ENCODE measurements around the gene WRNIP1. TPM values are rescaled to one million over a fixed set of nuclear protein-coding genes. Genes with fewer than 3 reads are reported as not detected.

The WRNIP1 gene
- total and polyA plus RNA-seq, 9 of the 15 experiments (the other 6 are each of a cell fraction or from before 2014, with no cell fraction given): 13.2 to 63.6 (median 48.6) TPM

- no peak for TF ChIP-seq CEBPB (tag; IDR thresholded peaks at IDR 0.05)
These were observed 9.8 kb downstream of the WRNIP1 start (continued) for GRCh38 chr6:2775003-2775402.

GRCh38 chr6:2777249-2777648 is 12.1 kb downstream of the WRNIP1 start:
- 85% methylated on average over 3 of the region's 3 CpGs for WGBS (ENCODE audit: insufficient coverage, low coverage, missing lambda C conversion rate)
- no TSS peak for BruUV-seq (replicated peaks)

More at GRCh38 chr6:2777249-2777648, 12.1 kb downstream of the WRNIP1 start:
- Histone ChIP-seq H3K79me2 (ENCODE audit: control insufficient read depth, insufficient read depth, low read length) (peaks cover 78% of the 10 kb centered on the region), H3K4me3 (no peak overlapping the region), H3K9me1 (ENCODE audit: control insufficient read depth, insufficient read depth, low read length) (no peaks in the 10 kb centered on the region), H3K9ac (ENCODE audit: insufficient read depth in 1 of 2, low read depth in 2 of 2, low read length in 2 of 2) (no peak overlapping the region), H2AFZ (ENCODE audit: low read depth, low read length) (no peak overlapping the region), H4K20me1 (replicated peaks; ENCODE audit: control insufficient read depth, insufficient read depth, low read length) (0 out of 2 replicates have a peak, but pooled peaks cover 10% of the 10 kb centered on the region), H3K4me2 (ENCODE audit: insufficient read depth, low read length) (no peak overlapping the region), H3K9me3 (replicated peaks; ENCODE audit: control insufficient read depth, insufficient read depth, low read depth, low read length) (no peaks in the 10 kb centered on the region), H3K27ac (ENCODE audit: extremely low read depth, low read depth, low read length) (no peak overlapping the region), H3K27me3 (ENCODE audit: control insufficient read depth in 2 of 2, insufficient read depth in 2 of 2, low read length in 2 of 2) (no peaks in the 10 kb centered on the region), H3K4me1 (replicated peaks in 1 of 2; ENCODE audit: control insufficient read depth in 2 of 2, insufficient read depth in 2 of 2, low read length in 2 of 2) (peaks cover 0 to 2% of the 10 kb centered on the region in 2 experiments; a peak in 1 of 5 replicates), H3K36me3 (ENCODE audit: control insufficient read depth, insufficient read depth, low read length) (peaks cover 97% of the 10 kb centered on the region)
- intact Hi-C loops (cut with micrococcal nuclease): no loop called here
- DNase-seq (ENCODE audit: extremely low read depth in 1 of 4, low spot score in 3 of 4) (no peak), FAIRE-seq (no peak), ATAC-seq (no peak)
- ChIA-PET CTCF (ENCODE audit: low intra/inter-chr PET ratio) (no interaction called here), POLR2A (interaction anchor here (0.9 to 2.1 kb wide), 3 partner anchors 9 to 51 kb away, joined by 3 to 16 read pairs (median 4); no protein-coding TSS in a partner anchor)
- TF ChIP-seq ZNF165 (CRISPR knock-in tag; IDR thresholded peaks at IDR 0.05; ENCODE audit: borderline replicate concordance) (no peak), C11orf30 (IDR thresholded peaks at IDR 0.05; ENCODE audit: low read depth) (no peak), CTCF (IDR thresholded peaks at IDR 0.05 in 2 of 3, conservative IDR thresholded peaks at IDR 0.05 in 1 of 3; ENCODE audit: insufficient read depth in 2 of 3, low read depth in 1 of 3, low read length in 3 of 3) (no peak), NFATC3 (IDR thresholded peaks at IDR 0.05) (no peak), TCF3 (CRISPR knock-in tag; IDR thresholded peaks at IDR 0.05) (no peak), POLR3A (IDR thresholded peaks at IDR 0.05; ENCODE audit: borderline replicate concordance, extremely low read depth, insufficient read depth, insufficient read length) (no peak), ARHGAP35 (IDR thresholded peaks at IDR 0.05; ENCODE audit: partially characterized antibody) (no peak), MYC (IDR thresholded peaks at IDR 0.05; ENCODE audit: low read depth, low read length) (no peak), MYC (CRISPR knock-in tag; IDR thresholded peaks at IDR 0.05; ENCODE audit: borderline replicate concordance, low read depth) (no peak)
- in situ Hi-C loops (cut with MboI): no loop called here
